Natural killer cell (primary cell): ENCODE results near the gene PPP3CA. TPM values are rescaled to one million over a fixed set of nuclear protein-coding genes. Genes with fewer than 3 reads are reported as not detected.

Experiments
- ATAC-seq, 3 donors: fragments of 150-1000 bp in 2 of 3; fragments of 200-7000 bp in 1 of 3; cut with Tn5 transposase; 1 replicate in 1 of 3; 2 replicates in 2 of 3; pipeline ENCODE4 v1.10.0; 2021; ENCODE audit warnings: mild to moderate bottlenecking in 2 of 3, moderate library complexity in 2 of 3
- DNase-seq, 2 donors: peaks; one replicate each; pipeline versions ENCODE4 v3.0.0 to v3.0.0-alpha.2; 2013 to 2021; ENCODE audit warnings: mixed read lengths in 1 of 2
- H3K27ac ChIP-seq: one replicate; pipeline ENCODE4 v1.5.1; 2013; ENCODE audit warnings: mild to moderate bottlenecking, low read length
- H3K27me3 ChIP-seq: one replicate; pipeline ENCODE4 v1.6.1; 2013; ENCODE audit warnings: low read length; ENCODE audit not compliant: control insufficient read depth, insufficient read depth
- H3K36me3 ChIP-seq: one replicate; pipeline ENCODE4 v1.6.1; 2013; ENCODE audit warnings: low read length; ENCODE audit not compliant: control insufficient read depth, insufficient read depth
- H3K4me1 ChIP-seq: one replicate; pipeline ENCODE4 v1.6.1; 2013; ENCODE audit warnings: low read length; ENCODE audit not compliant: control insufficient read depth, insufficient read depth
- H3K4me3 ChIP-seq: one replicate; pipeline ENCODE4 v1.5.1; 2013; ENCODE audit warnings: low read length
- H3K9me3 ChIP-seq: one replicate; pipeline ENCODE4 v1.6.1; 2013; ENCODE audit warnings: low read length; ENCODE audit not compliant: control insufficient read depth, insufficient read depth
- H3K27ac Mint-ChIP-seq, 2 donors: one replicate each; pipeline ENCODE4 v1.8.0; 2022; ENCODE audit warnings: mild to moderate bottlenecking in 2 of 2, mixed read lengths in 2 of 2, moderate library complexity in 1 of 2
- H3K27me3 Mint-ChIP-seq, 2 donors: one replicate each; pipeline ENCODE4 v1.8.0; 2022; ENCODE audit warnings: low read depth in 2 of 2, mixed read lengths in 2 of 2
- H3K36me3 Mint-ChIP-seq: one replicate; pipeline ENCODE4 v1.8.0; 2022; ENCODE audit warnings: mixed read lengths
- H3K4me1 Mint-ChIP-seq, 2 donors: one replicate each; pipeline ENCODE4 v1.8.0; 2022; ENCODE audit warnings: mixed read lengths in 2 of 2
- H3K4me3 Mint-ChIP-seq: one replicate; pipeline ENCODE4 v1.8.0; 2022; ENCODE audit warnings: mild to moderate bottlenecking, moderate library complexity, mixed read lengths
- H3K9me3 Mint-ChIP-seq, 2 donors: one replicate each; pipeline ENCODE4 v1.8.0; 2022; ENCODE audit warnings: mixed read lengths in 2 of 2
- WGBS: methylation state at CpG from one replicate; pipeline ENCODE4 v1.1.7; 2013; ENCODE audit warnings: missing lambda C conversion rate; ENCODE audit not compliant: insufficient coverage; 5-methylcytosine and 5-hydroxymethylcytosine counted together
- intact Hi-C: fragments of 100-400 bp; cut with micrococcal nuclease; formaldehyde crosslinking; loops from one replicate; pipeline ENCODE4 v1.14.2; 2022
- total RNA-seq, 4 donors: library from RNA; stranded (reverse); fragments of 120-200 nt in 1 of 4; gene quantifications; one replicate each; pipeline versions ENCODE4 v1.2.3 to v1.2.4, GENCODE V29; 2013 to 2022
- TF ChIP-seq, protein P1 (sequence below): fragments of 200-600 bp; IDR thresholded peaks from one replicate; pipeline ENCODE4 v1.8.0; 2022; ENCODE audit warnings: antibody characterized with exemption

Gene PPP3CA
- total RNA-seq, 3 donors from 2014 or later (not counting 1 experiment from before 2014, with no cell fraction given) = 53.1 to 73.1 (median 58.0) TPM

DNA sequence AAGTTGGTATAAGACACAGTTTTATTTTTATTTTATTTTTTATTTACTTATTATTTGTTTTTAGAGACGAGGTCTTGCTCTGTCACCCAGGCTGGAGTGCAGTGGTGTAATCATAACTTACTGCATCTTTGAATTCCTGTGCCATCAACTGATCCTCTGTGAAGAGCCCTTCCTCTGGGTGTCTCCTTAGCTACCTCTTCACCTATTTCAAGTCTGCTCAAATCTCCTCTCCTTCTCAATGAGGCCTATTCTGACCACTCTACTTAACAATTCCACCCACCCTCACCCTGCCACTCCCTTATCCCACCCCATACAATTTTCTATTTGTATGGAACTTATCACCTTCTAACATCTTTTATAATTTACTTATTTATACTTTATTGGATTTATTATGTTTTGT lies 183.4 kb downstream of the PPP3CA start:
- Mint-ChIP-seq H3K9me3 (no peaks in the 10 kb centered on the region), H3K27me3 (no peaks in the 10 kb centered on the region), H3K4me1 (peaks cover 18 to 24% of the 10 kb centered on the region in 2 donors), H3K36me3 (no peaks in the 10 kb centered on the region), H3K4me3 (no peak overlapping the region), H3K27ac (no peak overlapping the region)
- DNase-seq (no peak), ATAC-seq (no peak)
- no CpG with 5 or more reads among the region's 1 CpG for WGBS
- no peaks in the 10 kb centered on the region for H3K27me3 ChIP-seq
- TF ChIP-seq, protein P1, sequence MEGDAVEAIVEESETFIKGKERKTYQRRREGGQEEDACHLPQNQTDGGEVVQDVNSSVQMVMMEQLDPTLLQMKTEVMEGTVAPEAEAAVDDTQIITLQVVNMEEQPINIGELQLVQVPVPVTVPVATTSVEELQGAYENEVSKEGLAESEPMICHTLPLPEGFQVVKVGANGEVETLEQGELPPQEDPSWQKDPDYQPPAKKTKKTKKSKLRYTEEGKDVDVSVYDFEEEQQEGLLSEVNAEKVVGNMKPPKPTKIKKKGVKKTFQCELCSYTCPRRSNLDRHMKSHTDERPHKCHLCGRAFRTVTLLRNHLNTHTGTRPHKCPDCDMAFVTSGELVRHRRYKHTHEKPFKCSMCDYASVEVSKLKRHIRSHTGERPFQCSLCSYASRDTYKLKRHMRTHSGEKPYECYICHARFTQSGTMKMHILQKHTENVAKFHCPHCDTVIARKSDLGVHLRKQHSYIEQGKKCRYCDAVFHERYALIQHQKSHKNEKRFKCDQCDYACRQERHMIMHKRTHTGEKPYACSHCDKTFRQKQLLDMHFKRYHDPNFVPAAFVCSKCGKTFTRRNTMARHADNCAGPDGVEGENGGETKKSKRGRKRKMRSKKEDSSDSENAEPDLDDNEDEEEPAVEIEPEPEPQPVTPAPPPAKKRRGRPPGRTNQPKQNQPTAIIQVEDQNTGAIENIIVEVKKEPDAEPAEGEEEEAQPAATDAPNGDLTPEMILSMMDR = no peak
- H3K9me3 ChIP-seq = no peaks in the 10 kb centered on the region
- H3K36me3 ChIP-seq = no peaks in the 10 kb centered on the region
- intact Hi-C loops = no loop called here
- no peak overlapping the region for H3K4me3 ChIP-seq
- H3K27ac ChIP-seq = no peak overlapping the region
- no peaks in the 10 kb centered on the region for H3K4me1 ChIP-seq

GRCh38 chr4:101162990-101163380 lies 184.3 kb downstream of the PPP3CA start:
- H3K4me1 Mint-ChIP-seq = peaks cover 23 to 28% of the 10 kb centered on the region in 2 donors
- intact Hi-C loops = no loop called here

DNA sequence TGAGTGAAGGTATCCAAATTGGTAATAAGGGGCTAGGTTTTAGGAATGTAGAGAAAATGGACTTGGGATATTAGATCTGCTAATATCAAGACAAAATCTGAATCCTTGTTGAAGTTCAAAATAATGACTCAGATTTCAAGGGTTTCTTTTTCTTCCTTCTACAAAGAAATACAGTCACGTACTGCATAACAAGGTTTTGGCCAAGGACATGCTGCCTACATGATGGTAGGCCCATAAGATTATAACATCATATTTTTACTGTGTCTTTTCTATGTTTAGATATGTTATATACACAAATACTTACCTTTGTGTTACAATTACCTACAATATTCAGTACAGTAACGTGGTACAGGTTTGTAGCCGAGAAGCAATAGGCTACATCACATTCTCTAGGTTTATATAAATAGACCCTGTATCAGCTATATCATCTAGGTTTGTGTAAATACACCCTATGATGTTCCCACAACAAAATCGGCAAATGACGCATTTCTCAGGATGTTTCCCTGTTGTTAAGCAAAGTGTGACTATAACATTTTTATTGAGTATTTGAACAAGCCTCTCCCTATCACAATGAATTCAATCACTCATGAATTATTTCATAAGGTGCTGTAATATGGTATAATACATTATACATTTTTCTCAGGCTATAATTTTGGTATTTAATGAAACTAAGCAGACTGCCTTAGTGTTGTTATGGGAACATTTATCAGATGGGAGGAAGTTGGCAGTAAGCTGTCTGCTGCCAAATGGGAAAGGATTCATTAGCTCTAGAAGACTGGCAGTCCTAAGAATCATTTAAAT lies 186.3 kb downstream of the PPP3CA start:
- H3K4me1 Mint-ChIP-seq = peaks cover 36 to 41% of the 10 kb centered on the region in 2 donors
- no peak overlapping the region for H3K27ac Mint-ChIP-seq
- no peaks in the 10 kb centered on the region for H3K36me3 Mint-ChIP-seq
- H3K4me3 Mint-ChIP-seq = no peak overlapping the region
- H3K36me3 ChIP-seq = no peaks in the 10 kb centered on the region
- H3K4me1 ChIP-seq = peaks cover 4% of the 10 kb centered on the region
- TF ChIP-seq, protein P1 = no peak
- no peaks in the 10 kb centered on the region for H3K9me3 ChIP-seq
- H3K27ac ChIP-seq = no peak overlapping the region
- ATAC-seq = no peak
- no peaks in the 10 kb centered on the region for H3K27me3 ChIP-seq
- intact Hi-C loops = no loop called here
- H3K9me3 Mint-ChIP-seq = no peaks in the 10 kb centered on the region
- 100% methylated on average over 3 of the region's 5 CpGs for WGBS
- no peak for DNase-seq
- H3K27me3 Mint-ChIP-seq = no peaks in the 10 kb centered on the region
- no peak overlapping the region for H3K4me3 ChIP-seq

More at GRCh38 chr4:101162990-101163380, 184.3 kb downstream of the PPP3CA start:
- Mint-ChIP-seq H3K9me3 (no peaks in the 10 kb centered on the region), H3K4me3 (no peak overlapping the region), H3K36me3 (no peaks in the 10 kb centered on the region), H3K27ac (no peak overlapping the region), H3K27me3 (no peaks in the 10 kb centered on the region)
- ATAC-seq (no peak), DNase-seq (no peak)
- TF ChIP-seq, protein P1 = no peak
- H3K4me3 ChIP-seq = no peak overlapping the region
- no peak overlapping the region for H3K27ac ChIP-seq
- no peaks in the 10 kb centered on the region for H3K27me3 ChIP-seq
- H3K36me3 ChIP-seq = no peaks in the 10 kb centered on the region
- WGBS = 100% methylated on average over 1 of the region's 1 CpG
- no peaks in the 10 kb centered on the region for H3K9me3 ChIP-seq
- H3K4me1 ChIP-seq = no peaks in the 10 kb centered on the region
